Epithelial cell of prostate (primary cell): ENCODE data around the gene MRPL1.
A peak's percentile ranks its signal among the peaks of the same experiment; 100 is the strongest.
"Not testable (repeated sequence)": the region's sequence is repeated elsewhere in the genome, so short reads cannot be mapped to it uniquely, and the experiment has no call there.

Source experiments
- DNase-seq: peaks from one replicate; pipeline ENCODE4 v3.0.0-alpha.2; 2011; ENCODE audit warnings: low read depth, low spot score
- H3K27ac ChIP-seq: fragments of 450-650 bp; 2 replicates; pipeline ENCODE4 v1.5.1; 2017; ENCODE audit warnings: mild to moderate bottlenecking

MRPL1 gene

GRCh38 chr4:77848508-77848907 is 14.1 kb upstream of the MRPL1 start:
- DNase-seq = no peak

GRCh38 chr4:77849278-77849965 is 13.2 kb upstream of the MRPL1 start:
- H3K27ac ChIP-seq = no peak overlapping the region
- DNase-seq = no peak

More at GRCh38 chr4:77848508-77848907, 14.1 kb upstream of the MRPL1 start:
- no peak overlapping the region for H3K27ac ChIP-seq

- H3K27ac ChIP-seq = no peak overlapping the region
- no peak for DNase-seq
Measured at GRCh38 chr4:77852892-77853495, 9.6 kb upstream of the MRPL1 start.

GRCh38 chr4:77854431-77855111 is 8.1 kb upstream of the MRPL1 start:
- no peak overlapping the region for H3K27ac ChIP-seq
- no peak for DNase-seq

- H3K27ac ChIP-seq = no peak overlapping the region
- DNase-seq = no peak
Measured at GRCh38 chr4:77856152-77856551, 6.5 kb upstream of the MRPL1 start.

- no peak for DNase-seq
- H3K27ac ChIP-seq = no peak overlapping the region
Measured at GRCh38 chr4:77859256-77859655, 3.4 kb upstream of the MRPL1 start.

- no peak for DNase-seq
- H3K27ac ChIP-seq = peak overlapping the region; percentile 92
Measured at GRCh38 chr4:77861495-77861894, 1.1 kb upstream of the MRPL1 start.

- H3K27ac ChIP-seq = peak overlapping the region; percentile 92
- DNase-seq = not testable (repeated sequence)
Measured at GRCh38 chr4:77863341-77863740, 711 bp downstream of the MRPL1 start.

GRCh38 chr4:77865259-77865658 is 2.6 kb downstream of the MRPL1 start:
- H3K27ac ChIP-seq = no peak overlapping the region
- DNase-seq = no peak

GRCh38 chr4:77872723-77873445 is 10.3 kb downstream of the MRPL1 start:
- no peak for DNase-seq
- no peak overlapping the region for H3K27ac ChIP-seq

GRCh38 chr4:77877167-77877566 is 14.5 kb downstream of the MRPL1 start:
- no peak for DNase-seq
- no peak overlapping the region for H3K27ac ChIP-seq

GRCh38 chr4:77877771-77878565 is 15.3 kb downstream of the MRPL1 start:
- no peak for DNase-seq
- no peak overlapping the region for H3K27ac ChIP-seq

GRCh38 chr4:77880784-77881183 is 18.2 kb downstream of the MRPL1 start:
- H3K27ac ChIP-seq = peak overlapping the region; percentile 85
- peak; percentile 88 for DNase-seq

- DNase-seq = peak; percentile 29
- peak overlapping the region; percentile 85 for H3K27ac ChIP-seq
Measured at GRCh38 chr4:77881460-77882295, 19.0 kb downstream of the MRPL1 start.

- no peak overlapping the region for H3K27ac ChIP-seq
- no peak for DNase-seq
Measured at GRCh38 chr4:77893451-77893850, 30.8 kb downstream of the MRPL1 start.

- no peak overlapping the region for H3K27ac ChIP-seq
- no peak for DNase-seq
Measured at GRCh38 chr4:77899607-77900006, 37.0 kb downstream of the MRPL1 start.

GRCh38 chr4:77903186-77903585 is 40.6 kb downstream of the MRPL1 start:
- no peak for DNase-seq

GRCh38 chr4:77905651-77906263 is 43.1 kb downstream of the MRPL1 start:
- DNase-seq = no peak
- no peak overlapping the region for H3K27ac ChIP-seq

More at GRCh38 chr4:77903186-77903585, 40.6 kb downstream of the MRPL1 start:
- no peak overlapping the region for H3K27ac ChIP-seq

- DNase-seq = no peak
- H3K27ac ChIP-seq = no peak overlapping the region
Measured at GRCh38 chr4:77910676-77911075, 48.0 kb downstream of the MRPL1 start.
